Hematopoietic multipotent progenitor cell treated with erythropoietin and hydrocortisone succinate and interleukin-3 and kit ligand, for 17 days (in vitro differentiated cells): ENCODE results near the gene MYO9A.

Experiments used
- DNase-seq: peaks from one replicate; pipeline ENCODE4 v3.0.0-alpha.2; 2015; ENCODE audit warnings: low spot score

Gene MYO9A

DNA sequence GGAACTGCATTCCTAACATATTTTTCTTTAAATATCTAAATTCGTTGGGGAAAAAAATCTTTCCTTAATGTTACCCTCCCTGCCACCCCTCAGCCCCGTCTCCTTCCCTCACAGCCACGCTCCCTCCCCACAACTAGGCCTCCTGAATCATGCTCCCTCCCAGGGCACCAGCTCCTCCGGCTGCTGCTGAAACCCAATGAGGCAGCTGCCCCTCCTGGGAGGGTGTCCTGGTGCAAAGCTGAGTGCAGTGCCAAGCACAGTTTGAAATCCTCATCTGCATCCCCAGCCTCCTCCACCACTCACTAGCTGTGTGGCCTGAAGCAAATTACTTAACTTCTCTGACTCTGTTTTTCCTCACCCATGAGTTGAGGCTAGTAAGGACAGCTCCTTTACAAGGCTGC is 310.3 kb downstream of the MYO9A start:
- no peak for DNase-seq

DNA sequence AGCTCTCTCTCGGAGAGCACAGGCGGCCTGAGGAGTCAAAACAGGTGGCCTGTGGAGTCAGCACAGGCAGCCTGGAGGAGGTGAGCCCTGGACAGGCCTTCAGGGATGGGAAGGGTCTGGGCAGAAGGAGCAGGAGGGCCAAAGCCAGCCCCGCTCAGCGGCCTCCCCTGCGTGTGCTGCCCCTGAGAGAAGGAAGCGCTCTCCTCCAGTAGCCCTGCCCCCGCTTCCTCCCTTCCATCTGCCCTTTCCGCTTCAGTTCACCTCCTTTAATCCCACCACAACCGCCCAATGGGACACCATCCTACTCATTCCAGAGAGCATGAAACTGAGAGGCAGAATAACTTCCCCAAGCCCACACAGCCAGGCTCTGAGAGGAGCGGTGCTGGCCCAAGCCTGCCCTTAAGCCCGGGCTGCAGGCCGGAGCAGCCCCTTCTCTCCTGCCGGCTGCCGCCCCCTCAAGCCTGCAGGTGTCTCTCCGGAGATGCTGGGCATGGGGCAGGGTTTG is 310.8 kb downstream of the MYO9A start:
- DNase-seq, result no peak

DNA sequence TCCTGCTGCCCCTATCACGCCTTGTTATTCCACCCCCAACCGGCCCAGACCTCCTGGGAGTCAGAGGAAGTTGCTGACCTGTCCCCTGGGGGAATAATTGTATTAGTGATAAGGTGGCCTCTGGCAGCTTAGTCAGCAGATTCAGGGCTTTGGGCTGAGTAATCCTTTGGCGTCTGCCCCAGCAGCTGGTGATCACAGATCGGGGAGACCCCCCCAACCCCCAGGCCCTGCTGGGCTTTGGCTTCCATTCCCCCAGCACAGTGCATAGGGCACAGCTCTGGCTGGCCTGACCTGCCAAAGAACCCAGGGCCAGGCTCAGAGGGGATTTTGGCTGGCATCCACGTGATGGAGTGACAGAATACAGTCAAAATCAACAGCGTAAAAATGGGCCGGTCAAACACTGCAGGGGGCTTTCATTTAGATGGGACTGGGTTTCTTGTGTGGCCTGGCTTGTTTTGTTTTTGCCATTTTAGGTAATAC is 311.5 kb downstream of the MYO9A start:
- no peak for DNase-seq

DNA sequence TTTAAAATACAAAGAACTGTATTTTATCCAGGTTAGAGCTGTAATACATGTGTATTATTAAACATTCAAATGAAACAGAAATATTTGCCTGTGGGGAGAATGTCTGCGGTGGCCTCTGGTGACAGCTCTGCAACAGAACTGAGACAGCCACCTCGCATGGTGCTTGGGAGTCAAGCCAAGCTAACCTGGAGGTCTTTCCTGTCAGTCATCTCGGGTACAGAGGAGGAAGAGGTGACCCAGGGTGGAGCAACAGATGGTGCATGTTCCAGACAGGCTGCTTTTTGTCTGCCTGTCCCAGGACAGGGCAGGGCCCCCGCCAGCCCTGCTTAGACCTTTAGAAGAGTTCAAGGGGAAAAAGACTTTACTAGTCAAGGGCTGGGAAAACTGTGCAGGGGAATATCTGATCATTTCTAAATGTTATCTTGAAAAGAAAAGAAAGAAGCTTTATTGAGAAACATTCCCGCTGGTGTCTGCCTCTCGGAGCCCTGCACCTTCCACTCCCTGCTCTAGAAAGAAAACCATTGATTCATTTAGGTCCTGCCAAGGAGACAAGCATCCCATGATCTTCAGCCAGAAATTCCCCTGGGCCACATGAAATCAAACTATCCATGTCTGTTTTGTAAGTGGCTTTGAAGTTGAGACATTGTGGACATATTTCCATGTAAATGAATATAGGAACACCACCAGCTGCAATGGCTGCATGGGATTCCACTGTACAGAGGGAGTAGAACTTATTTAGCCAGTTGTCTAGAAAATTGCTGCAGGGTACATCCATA is 313.1 kb downstream of the MYO9A start:
- DNase-seq, result no peak

DNA sequence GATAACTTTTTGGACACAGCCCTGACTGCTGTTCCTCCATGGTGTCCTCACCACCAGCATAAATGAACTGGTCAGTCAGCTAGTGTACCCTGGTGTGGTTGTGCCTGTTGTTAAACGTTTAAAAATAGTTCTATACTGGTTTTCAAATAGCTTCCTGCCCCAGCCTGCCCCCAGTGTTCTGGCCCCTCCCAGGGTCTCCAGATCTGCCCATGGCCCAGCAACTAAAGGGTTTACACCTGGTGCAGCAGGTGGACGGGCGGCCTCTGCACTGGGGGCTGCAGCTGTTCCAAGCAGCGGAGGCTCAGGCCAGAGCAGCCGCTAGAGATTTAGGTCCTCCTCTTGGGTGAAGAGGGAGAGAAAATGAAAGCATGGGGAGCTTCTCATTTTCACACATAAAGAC is 313.7 kb downstream of the MYO9A start:
- no peak for DNase-seq

DNA sequence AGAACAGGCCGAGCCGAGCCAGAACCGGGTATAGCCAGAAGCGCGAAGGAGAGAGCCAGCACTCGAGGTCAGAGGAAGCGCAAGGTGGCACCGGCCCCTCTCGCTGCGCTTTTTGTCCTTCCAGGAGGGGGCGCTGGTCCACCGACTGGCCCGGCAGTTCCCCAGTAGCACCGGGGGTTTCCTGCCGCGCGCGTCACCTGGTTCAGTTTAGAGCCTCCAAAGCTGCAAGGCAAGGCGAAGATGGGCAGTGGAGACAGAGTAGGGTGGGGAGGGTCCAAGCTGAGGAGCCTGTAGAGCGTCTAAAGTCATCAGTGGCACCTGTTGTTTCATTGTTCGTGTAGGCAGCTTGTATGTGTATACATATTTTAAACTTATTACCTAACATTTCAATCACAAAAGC is 315.2 kb downstream of the MYO9A start:
- no peak for DNase-seq

DNA sequence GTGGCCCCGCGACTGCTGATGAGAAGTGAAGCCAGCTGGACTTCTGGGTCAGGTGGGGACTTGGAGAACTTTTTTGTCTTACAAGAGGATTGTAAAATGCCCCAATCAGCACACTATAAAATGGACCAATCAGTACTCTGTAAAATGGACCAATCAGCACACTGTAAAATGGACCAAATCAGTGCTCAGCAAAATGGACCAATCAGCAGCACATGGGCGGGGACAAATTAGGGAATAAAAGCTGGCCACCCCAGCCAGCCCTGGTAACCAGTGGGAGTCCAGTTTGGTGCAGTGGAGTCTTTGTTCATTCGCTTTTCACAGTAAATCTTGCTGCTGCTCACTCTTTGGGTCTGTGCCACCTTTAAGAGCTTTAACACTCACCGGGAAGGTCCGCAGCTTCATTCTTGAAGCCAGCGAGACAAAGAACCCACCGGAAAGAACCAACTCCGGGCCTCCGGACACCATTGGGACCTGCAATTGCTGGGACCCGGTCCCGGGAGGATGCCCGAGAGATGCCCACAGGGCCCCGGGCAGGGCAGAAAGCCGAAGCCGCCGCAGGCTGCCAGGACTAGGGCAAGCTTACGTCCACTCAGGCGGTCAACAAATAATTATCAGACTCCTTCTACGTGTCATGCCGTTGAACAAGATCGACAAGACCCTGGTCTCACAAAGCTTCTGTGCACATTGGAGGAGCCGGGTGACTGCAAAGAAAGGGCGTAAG is 315.9 kb downstream of the MYO9A start:
- DNase-seq, result no peak

DNA sequence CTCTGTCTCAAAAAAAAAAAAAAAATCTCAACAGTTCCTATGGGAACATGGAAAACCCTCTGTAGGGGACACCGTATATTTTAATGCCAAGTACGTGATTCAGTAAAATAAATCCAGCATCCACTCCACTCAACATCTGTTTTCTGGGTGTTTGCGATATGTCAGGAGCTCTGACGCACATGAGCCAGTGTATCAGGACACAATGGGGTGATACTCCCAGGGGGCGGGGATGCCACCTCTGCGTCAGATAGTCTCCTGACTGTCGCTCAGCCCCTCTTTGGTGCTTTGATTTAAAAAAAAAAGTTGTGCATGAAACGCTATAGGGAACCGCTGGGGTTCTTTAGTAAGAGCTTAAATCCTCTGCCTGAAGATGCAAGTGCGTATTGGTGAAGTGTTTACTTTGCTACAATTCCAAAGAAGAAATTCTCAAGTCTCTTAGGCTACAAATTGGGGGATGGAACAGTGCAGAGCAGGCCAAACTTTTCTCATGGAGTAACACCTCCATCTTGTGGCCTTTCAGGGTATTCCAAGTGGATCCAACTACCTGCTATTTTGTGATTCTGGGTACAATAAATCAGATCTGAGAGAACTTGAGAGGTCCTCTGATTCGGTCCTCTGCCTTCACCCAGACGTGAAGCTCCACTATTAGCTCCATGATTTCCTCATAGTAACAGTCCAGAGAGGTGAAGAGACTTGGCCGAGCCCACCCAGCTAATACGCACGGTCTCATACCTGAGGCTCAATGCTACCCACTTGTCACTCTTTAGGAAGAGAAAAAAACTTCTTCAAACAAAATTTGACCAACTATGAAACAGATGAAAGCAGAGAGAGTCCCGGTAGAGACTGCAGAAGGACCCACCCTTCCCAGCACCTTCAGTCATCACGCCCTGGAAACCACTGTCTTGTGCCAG is 316.9 kb downstream of the MYO9A start:
- no peak for DNase-seq

DNA sequence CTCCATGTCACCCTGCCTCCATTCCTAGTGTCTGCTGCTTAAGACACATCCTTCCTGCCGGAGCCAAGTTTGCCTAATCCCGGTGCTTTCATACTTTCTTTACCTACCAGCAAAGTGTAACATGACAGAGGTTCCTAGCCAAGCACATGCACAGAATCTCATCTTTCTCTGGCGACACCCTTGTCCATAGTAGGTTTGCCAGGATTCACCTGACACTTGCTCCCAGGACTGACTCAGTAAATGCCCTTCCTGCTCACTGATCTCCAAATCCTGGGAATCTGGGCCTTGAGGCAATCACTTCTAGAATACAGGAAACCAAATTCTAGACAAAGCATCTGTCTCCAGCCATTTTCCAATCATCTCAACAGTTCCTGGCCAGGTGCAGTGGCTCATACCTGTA is 317.8 kb downstream of the MYO9A start:
- DNase-seq, result no peak

DNA sequence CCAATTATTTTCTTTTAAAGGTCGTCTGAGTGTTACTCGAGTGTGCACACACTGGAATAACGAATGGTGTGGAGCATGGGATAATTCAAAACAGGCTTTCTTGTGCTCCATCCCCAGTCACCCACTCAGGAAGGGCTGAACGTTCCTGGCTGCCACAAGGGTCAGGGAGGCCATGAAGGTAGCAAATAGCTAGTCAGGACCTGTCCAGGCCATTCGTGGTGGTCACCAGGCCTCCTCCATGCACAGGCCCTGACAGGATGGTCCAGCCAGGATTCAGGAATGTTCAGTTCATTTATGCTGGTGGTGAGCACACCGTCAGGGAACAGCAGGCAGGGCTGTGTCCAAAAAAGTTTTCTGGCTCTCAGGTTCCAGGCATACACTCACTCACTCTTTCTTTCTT is 319.3 kb downstream of the MYO9A start:
- no peak for DNase-seq

DNA sequence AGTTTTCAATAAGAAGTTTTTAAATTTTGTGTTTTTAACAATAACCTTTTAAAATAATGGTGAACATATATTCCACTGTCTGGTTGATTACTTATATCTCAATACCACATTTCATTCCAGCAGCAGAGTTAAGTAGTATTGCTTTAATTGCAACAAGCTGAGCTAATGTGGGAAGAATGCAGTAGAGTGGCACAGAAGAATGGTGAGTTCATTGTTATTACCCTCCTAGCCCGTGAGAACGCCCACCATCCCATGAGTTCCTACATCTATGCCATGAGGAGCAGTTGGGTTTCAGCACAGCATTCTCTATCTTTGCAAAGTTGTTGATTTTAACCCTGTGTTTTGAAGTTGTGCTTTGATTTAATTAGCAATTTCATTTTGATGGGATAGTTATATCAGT is 325.4 kb downstream of the MYO9A start:
- no peak for DNase-seq

DNA sequence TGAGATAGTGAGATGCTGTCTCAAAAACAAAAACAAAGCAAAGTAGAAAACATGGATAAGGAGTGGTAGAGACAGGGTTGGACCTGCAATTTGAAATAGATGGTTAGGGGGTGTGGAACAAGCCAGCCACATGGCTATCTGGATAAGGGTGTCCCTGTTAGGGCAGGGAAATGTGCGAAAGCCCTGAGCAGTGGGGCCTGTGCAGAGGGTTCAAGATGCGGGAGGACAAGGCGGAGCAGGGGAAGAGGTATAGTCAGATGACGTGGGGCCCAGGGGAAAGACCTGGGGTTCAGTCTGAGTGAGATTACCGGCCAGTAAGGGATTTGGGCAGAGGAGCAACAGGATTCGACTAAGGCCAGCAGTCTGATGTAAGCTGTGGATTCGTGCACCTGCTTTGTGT is 326.0 kb downstream of the MYO9A start:
- DNase-seq, result no peak

DNA sequence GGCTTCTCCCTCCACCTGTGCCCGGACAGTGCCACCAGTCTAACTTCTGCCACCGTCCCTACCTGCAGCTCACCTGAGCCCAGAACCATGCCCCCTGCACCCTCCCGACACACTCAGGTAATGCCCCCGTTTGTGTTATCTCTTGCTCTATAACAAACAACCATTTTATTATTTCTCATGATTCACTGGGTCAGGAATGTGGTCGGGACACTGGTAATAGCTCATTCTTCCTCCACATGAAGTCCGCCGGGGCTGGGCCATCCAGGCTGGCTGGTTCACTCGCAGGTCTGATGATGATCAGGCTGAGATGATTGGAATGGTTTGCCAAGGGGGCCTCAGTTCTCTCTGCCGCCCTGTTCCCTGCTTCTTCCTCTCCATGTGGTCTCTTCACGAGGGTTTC is 327.9 kb downstream of the MYO9A start:
- no peak for DNase-seq

DNA sequence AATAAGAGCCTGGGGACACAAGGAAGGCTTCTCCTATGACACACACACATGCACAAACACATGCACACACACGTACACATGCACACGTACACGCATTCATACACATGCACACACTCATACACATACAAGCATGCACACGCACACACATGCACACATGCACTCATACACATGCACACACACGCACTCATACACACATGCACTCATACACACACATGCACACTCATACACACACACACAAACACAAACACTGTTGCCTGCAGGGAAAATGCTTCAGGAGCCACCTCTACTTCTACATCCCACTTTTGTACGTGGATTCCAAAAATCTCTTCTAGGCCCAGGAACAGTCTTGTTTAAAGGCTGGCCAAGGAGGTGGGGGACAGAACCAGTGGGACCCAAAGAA is 328.3 kb downstream of the MYO9A start:
- DNase-seq, result no peak

DNA sequence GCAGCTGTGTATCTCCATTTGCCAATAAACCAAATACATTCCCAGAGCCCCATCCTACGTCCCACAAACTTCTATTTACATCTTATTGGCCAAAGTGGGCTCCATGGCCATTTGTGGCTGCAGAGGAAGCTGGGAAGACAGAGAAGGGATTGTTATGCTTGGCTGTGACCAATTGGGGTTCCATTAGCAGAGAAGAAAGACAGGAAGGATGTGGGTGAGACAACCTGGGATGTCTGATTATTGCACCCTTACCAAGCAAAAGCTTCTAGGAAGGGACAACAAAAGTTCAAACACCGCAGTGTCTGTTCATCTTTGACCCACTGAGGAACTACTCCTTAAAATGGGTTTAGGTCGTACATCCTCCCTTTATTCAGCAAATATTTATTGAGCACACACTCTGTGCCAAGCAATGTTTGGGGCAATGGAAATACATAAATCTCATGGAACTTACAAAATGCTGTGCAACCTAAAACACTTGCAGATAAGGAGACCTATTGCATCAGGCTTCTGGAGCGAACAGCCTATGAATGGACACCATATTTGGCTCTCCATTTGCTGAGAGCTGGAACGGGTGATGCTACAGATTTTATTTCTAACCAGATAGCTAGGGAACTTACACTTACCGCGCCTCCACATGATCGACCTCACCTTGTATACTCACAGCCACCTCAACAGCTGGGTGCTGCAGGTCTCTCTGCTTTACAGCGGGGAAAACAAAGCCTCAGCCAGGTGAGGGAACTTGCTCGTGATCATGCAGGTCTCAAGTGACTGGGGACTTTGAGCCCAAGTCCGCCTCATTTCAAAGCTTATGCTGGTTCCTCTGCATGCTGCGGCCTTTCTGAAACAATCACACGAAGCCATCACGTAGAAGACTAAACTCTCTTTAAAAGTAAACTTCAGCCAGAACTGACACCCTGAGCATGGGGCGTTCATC is 329.0 kb downstream of the MYO9A start:
- DNase-seq, result no peak

DNA sequence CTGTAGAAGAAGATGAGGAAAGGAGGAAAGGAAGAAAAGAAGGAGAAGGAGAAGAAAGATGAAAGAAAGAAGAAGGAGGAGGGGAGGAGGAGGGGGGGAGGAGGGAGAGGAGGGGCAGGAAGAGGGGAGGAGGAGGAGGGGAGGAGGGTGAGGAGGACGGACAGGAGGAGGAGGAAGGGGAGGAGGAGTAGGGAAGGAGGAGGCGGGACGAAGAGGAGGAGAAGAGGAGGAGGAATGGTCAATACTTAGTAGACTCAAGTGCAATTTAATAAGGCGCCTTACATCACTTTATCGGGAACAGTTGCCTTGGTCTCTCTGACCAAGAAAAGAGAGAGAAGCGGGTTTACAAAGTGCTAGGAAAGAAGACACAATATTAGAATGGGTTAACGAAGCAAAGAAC is 331.3 kb downstream of the MYO9A start:
- no peak for DNase-seq

DNA sequence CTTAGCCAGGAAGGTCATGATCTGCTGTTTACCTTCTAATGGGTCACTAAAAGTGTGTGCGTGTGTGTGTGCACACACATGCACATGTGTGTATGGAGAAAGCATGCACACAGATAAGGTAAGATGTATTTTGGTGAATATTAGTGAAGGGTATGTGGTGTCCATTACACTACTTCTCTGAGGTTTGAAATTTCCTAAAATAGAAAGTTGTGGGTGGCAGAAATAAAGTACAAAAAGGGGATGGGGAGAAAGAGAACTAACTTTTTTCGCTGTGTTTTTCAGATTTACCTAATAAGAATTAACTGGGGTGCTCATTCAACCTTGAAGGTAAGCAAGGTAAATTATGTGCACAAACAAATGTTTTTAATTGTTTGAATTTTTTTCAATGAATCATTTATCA is 332.0 kb downstream of the MYO9A start:
- no peak for DNase-seq

DNA sequence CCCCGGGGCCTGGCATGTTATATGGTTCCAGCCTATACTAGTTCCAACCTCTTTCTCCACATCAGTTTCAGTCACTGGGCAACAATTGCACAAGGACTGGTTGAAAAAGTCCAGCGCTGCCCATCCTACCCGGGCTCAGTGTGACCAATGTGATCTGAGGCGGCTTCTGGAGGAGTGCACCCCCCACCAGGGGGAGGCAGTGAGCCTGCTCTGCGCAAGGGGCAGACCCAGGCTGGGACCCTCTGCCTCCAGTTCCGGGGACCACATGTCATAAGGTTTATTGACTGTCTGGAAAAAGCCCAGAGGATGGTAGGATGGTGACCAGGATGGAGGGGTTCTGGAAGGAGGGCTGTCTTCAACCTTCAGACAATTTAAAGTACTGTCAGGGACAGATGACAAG is 333.2 kb downstream of the MYO9A start:
- no peak for DNase-seq

DNA sequence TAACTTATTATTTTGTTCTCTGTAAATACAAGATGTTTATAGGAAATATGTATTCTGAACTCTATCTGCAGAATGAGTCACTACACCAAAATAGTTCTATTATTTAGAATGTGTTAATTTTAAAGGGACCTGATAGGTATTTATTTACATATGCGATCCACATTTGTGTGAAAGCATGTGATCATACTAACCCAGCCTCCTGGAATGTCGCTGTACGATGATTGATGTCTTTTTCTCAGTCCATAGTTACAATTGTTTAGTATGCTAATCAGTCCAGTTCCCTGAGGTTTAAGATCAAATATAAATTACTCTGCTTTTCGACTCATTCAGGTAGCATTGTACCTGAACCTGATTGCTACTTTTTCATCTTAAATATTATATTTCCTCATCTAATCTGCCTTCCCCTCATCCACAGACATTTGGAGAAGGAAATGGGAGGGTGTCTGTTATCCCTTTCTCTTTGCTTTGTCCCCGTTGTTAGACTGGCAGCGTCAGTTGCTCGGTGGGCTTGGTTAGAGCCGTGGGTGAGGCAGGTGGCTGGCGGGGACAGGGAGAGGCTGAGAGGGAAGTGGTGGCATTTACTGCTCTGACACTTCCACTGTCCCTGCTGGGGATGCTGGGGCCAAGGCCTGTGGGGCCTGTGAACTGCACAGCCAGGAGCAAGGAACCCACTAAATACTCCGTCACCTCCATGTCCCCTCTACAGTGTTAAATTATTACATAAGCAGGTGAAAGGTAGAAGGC is 335.4 kb downstream of the MYO9A start:
- DNase-seq, result no peak

DNA sequence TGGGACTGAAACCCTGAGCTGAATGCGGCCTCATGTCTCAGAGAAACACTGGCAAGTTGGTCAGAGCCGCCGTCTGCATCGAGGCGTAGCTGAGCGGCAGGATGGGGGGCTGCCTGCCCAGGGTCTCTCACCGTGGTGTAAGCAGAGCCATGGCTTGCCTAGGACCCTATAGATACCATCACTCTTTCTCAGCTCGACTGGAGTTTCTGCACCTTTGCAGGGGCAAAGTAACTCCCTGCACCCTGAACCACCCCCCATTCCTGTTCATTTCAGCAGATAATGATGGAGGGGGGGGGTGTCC is 336.0 kb downstream of the MYO9A start:
- DNase-seq, result no peak
